ENCODE measurements around the gene FLYWCH1. TPM values are rescaled to one million over a fixed set of nuclear protein-coding genes. Genes with fewer than 3 reads are reported as not detected.

Gene FLYWCH1
- total RNA-seq, 1 experiment from 2014 or later, result 25.8 TPM

DNA sequence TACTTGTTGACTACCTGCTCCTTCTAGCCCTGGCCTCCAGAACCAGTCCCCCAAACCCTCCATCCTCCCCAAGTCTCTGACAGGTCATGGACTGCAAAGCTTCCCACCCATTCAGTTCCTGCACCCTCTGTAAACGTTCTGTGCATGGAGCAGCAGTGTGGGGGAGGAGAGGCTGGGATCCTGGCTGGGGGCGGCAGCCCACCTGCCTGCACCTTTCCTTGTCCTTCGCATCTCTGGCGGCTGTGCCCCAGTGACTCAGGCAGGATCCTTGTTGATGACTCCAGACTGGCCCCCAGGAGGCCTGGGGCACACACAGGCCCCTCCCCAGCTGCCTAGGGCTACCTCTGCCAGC, 70.1 kb downstream of the FLYWCH1 start:
- no peak for DNase-seq (ENCODE audit: low read depth)

DNA sequence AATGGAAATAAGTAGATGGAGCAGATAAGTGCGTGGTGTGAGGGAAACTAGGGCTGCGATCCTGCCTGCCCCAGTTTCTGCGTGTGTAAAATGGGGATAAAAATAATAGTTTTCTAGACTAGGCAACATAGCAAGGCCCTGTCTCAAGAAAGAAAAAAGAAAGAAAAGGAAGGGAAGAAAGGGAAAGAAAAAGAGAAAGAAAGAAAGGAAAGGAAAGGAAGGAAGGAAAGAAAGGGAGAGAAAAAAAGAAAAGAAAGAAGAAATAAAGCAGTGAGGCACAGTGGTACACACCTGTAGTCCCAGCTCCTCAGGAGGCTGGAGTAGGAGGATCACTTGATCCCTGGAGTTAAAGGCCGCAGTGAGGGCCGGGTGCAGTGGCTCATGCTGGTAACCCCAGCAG, 70.7 kb downstream of the FLYWCH1 start:
- no peak for DNase-seq (ENCODE audit: low read depth)

DNA sequence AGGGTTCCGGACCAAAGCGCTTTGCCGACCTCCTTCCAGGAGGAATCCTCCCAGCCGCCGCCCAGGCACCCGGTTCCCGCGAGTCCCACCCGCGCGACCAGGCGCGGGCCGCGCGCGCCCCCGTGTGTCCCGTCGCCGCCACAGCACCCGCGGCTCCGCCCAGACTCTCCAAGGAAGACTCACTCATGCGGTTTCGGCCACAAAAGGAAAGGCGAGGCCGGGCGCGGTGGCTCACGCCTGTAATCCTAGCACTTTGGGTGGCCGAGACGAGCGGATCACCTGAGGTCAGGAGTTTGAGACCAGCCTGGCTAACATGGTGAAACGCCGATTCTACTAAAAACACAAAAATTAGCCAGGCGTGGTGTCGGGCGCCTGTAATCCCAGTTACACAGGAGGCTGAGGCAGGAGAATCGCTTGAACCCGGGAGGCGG, 72.0 kb downstream of the FLYWCH1 start:
- peak; percentile 88 for DNase-seq (ENCODE audit: low read depth)

DNA sequence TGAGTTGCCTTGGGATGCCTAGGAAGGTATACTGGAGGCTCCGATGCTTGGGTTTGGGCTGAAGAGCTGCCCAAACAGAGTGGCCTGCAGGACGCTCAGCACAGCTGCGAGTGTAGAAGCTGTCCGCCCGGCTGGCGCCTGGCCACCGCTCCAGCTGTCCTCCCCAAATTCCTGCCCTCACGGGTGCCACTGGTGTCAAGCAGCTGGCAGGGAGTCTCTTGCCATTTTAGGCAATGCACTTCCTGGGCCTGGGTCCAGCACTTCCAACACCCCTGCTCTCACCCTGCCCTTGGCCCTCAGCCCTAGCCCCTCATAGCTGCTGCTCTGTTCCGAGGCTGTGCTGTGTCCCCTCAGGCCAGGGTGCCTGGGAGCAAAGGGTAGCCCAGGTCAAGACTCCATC, 73.7 kb downstream of the FLYWCH1 start:
- no peak for DNase-seq (ENCODE audit: low read depth)

DNA sequence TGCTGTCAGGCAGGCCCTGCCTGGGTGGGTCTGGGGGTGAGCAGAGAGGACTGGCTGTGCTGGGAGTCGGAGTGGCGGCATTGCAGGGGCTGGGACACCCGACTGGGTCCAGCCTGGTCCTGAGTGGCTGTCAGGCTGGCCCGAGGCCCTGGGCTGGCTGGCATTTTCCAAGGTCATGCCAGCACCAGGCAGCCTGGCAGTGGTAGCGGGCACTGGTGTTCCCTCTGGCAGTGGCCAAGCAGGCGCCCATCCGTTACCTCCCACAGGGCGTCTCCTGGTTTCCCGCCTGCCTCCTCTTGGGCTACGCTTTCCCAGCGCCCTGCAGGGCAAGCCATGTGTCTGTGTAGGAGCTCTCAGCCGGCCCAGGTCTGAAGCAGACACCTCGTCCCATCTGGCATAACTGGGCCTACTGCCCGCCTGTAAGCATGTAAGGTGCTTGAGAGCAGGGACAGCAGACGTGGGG, 74.2 kb downstream of the FLYWCH1 start:
- DNase-seq (ENCODE audit: low read depth), result no peak

DNA sequence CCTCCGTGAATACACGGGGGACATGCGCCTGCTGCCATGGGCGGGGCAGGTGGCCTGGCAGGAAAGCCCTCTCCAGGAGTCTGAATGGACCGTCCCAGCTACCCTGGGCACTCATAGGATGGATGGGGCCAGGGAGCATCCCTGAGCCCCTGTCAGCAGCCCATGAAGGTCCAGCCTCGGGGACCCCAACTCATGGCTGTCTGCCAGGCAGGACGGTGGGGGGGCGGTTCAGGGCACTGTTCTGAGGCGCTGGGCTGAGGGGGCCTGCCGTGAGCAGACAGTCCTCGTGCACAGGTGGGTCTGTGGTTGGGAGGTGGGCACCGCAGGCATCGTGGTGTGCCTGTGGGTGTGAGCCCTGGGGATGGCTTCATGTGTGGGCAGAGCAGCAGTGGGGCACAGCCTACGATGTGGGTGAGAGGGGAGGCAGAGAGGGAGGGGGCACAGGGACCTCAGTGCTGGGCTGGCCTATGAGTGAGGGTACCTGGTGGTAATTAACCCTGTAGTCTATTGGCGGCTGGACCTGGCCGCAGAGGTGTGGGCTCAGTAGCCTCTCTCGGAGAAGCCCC, 75.0 kb downstream of the FLYWCH1 start:
- DNase-seq (ENCODE audit: low read depth), result no peak

DNA sequence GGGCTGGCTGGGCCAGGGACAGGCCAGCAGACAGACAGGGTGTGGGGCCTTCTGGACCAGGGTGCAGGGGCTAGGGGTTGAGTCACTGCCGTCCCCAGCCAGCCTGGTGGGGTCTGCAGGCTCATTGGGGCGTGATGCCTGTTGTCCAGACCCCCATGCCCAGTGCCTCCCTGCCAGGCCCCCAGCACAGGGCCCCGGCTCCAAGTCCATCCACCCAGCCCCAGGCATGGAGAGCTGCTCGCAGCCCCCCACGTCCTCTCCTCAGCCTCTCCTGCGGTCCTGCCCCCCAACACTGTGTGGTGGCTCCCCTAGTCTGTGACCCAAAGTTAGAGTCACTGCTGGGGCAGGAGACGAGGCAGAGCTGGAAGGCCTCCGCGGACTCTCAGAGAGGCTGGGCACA, 75.6 kb downstream of the FLYWCH1 start:
- no peak for DNase-seq (ENCODE audit: low read depth)

DNA sequence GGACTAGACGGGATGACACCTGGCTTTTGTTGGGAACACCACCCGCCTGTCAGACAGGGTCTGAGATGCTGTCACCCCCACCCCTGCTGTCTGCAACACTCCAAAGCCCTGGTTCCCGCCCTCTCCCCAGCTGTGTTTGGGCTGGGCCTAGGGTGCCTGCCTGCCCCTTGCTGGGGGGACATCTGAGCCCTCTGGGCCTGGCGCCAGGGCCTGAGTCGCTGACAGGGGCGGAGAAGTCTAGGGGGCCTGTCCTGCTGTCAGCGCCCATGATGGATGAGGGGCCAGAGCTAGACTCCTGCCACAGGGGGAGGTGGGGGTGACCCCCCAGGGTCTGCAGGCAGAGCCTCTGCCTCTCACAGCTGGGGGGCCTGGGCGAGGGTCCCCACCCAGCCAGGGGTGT, 76.1 kb downstream of the FLYWCH1 start:
- DNase-seq (ENCODE audit: low read depth), result no peak

DNA sequence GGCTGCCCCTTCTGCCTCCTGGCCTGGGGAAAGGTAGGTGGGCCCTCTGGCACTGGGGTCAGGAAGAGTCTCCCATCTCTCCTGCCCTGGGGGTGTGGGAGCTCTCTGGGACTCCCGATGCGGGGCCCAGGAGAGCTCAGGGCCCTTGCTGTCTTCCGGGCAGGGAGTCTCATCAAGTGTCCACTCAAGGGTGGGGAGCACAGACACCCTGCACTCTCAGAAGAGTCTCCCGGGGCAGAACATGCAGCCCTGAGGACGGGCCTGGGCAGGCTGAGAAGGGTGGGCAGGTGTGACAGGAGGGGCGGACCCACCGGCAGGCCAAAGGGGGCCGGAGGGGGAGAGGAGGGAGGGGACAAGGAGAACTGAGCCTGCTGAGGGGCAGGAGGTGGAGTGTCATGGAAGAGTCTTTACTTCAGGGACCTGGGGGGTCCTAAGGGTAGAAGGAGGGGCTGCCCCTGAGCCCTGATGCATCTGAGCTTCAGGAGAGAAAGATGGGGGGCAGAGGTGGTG, 76.9 kb downstream of the FLYWCH1 start:
- DNase-seq (ENCODE audit: low read depth), result no peak

DNA sequence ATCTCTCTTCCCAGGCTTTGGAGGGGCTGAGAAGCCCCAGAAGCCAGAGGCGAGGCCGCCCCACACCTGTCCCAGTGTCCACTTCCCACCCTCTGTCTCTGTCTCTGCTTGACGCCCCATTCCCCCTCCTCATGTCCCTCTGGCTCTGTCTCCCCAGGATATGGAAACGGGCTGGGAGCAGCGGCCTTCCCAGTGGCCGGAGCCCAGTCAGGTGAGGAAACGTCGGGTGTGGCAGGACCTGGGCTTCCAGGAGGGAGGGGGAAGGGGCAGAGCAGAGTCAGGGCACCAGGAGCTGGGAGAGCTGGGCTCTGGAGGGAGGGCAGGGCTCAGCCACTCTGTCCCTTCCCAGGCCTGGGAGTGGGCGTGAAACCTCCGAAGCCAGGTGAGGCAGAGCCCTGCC, 79.2 kb downstream of the FLYWCH1 start:
- no peak for DNase-seq (ENCODE audit: low read depth)

DNA sequence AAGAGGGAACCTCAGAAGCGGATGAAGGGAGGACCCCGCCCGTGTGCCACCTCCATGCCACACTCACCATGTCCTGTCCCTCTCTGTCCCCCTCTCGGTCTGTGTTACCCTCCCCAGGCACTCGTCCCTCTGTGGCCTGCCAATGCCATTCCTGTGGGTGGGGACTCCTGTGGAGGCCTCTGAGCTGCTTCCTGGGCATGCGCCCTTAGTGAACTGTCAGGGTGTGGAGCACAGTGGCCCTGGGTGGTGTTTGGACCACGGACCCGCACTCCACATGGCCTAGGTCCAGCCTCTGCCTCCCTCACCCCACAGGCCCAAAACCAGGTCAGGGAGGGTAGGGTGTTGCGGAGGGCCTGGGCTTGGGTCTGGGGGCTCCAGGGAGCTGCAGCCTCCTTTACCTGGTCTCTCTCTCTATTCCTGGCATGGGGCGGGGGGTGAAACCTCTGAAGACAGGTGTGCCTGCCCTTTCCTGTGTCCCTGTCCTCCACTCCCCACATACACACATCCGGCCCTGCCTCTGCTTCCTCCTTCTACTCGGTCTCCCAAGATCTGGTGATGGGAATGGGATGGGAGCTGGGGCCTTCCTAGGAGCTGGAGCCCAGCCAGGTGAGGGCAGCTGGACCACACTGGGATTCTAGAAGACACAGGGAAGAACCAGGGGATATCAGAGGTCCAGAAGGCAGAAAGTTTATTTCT, 80.0 kb downstream of the FLYWCH1 start:
- no peak for DNase-seq (ENCODE audit: low read depth)

DNA sequence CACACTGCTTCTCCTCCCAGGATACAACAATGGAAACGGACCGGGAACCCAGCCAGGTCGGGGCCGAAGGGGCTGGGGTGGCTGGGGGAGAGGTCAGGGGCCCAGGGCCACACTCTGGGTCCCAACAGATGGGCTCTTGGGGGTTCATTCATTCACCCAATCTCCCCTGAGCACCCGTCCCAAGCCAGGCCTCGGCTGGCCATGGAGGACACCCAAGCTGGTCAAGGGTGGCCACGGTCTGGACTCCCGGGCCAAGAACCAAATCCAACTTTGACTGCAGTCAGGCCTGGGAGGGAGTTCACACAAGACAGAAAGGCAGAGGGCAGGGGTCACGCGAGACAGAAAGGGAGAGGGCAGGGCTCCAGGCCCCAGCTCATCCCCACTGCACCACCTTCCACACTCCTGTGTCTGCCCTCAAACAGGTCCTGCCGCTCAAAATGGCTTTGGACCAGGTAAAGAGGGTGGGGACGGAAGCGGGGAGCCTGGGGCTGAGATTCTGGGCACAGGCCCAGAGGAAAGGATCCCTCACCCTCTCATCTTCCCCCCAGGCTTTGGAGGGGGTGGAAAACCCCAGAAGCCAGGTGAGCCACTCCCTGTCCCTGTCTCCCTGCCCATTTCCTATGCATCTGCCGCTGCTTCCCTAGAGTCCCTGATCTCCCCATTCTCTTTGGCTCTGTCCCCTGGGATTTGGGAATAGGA, 80.8 kb downstream of the FLYWCH1 start:
- no peak for DNase-seq (ENCODE audit: low read depth)

DNA sequence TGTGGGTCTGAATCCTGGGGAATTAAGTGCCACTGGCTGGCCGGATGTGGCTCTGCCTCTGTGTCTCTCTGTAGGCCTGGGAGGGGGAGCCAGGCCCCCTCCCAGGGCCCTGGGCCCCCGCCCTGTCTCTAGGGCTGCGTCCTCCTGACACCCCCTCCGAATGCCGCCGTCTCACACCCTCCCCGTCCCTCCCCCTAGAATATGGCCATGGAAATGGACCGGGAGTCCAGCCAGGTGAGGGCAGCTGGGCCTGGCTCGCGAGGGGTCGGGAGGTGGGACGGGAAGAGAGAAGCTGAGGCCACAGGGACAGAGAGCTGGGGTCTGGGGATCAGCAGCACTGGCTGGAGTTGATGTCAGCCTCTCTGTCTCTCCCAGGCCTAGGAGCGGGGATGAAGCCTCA, 84.6 kb downstream of the FLYWCH1 start:
- no peak for DNase-seq (ENCODE audit: low read depth)

DNA sequence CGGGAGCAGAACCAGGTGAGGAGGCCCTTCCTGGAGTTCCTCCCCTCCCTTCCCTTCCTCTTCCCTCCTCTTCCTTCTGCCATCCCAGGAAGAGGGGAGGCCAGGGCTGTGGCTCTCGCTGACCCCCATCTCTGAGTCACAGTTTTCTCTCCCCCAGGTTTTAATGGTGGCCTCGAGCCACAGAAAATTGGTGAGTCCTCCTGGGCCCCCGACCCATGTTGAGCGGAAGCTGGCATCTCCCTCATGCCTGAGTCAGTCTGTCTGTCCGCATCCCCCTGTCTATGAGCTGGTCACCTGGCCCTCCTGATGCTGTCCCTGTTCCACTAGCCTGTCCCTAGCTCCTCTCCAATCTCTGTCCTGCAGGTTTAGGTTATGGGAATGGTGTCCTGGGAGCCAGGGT, 88.2 kb downstream of the FLYWCH1 start:
- DNase-seq (ENCODE audit: low read depth), result no peak

DNA sequence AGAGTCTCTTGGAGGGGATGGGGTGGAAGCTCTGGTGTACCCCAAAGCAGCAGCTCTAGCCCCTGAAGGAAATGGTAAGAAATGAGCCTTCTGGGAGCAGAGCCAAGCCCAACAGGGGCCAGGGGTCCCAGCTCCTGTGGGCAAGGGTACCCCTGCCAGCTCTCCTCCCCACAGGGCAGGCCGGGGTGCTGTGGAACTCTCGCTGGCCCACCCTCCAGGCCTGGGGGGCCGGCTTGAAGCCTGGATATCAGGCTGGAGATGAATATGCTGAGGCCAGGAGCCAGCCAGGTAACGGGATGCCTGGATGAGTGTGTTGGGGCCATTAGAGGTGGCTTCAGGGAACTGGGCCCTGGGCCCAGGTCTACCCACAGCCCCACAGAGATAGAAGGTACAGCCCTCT, 88.8 kb downstream of the FLYWCH1 start:
- no peak for DNase-seq (ENCODE audit: low read depth)

Small RNAs within 50 kb of the gene (small RNA-seq; reads per million reads assigned to genes)
- not detected for gene LINC00514

Other genes with a start within 250 kb of the FLYWCH1 start
- 45.4 and 61.4 TPM in 2 replicates for gene KCTD5, start 229.4 kb upstream of the FLYWCH1 start, total RNA-seq (2014; rRNA removed; shearing (Covaris generic))
- not detected in 2 replicates for gene PRSS27, start 191.7 kb upstream of the FLYWCH1 start, total RNA-seq (2014; rRNA removed; shearing (Covaris generic))
- 46.2 and 63.5 TPM in 2 replicates for gene SRRM2, start 159.3 kb upstream of the FLYWCH1 start, total RNA-seq (2014; rRNA removed; shearing (Covaris generic))
- gene ELOB, start 134.7 kb upstream of the FLYWCH1 start, total RNA-seq (2014; rRNA removed; shearing (Covaris generic)), result 159 and 224 TPM in 2 replicates
- gene PRSS33, start 124.4 kb upstream of the FLYWCH1 start, total RNA-seq (2014; rRNA removed; shearing (Covaris generic)), result not detected in 2 replicates
- not detected in 2 replicates for gene PRSS41, start 113.5 kb upstream of the FLYWCH1 start, total RNA-seq (2014; rRNA removed; shearing (Covaris generic))
- gene PRSS21, start 94.7 kb upstream of the FLYWCH1 start, total RNA-seq (2014; rRNA removed; shearing (Covaris generic)), result not detected in 2 replicates
- 0.20 and 0.47 TPM in 2 replicates for gene ZG16B, start 81.6 kb upstream of the FLYWCH1 start, total RNA-seq (2014; rRNA removed; shearing (Covaris generic))
- gene PRSS22, start 53.8 kb upstream of the FLYWCH1 start, total RNA-seq (2014; rRNA removed; shearing (Covaris generic)), result not detected in 2 replicates
- 33.2 and 34.5 TPM in 2 replicates for gene FLYWCH2, start 28.7 kb upstream of the FLYWCH1 start, total RNA-seq (2014; rRNA removed; shearing (Covaris generic))
- 2.4 and 2.5 TPM in 2 replicates for gene KREMEN2, start 52.3 kb downstream of the FLYWCH1 start, total RNA-seq (2014; rRNA removed; shearing (Covaris generic))
- 47.9 TPM in 2 replicates for gene PAQR4, start 57.4 kb downstream of the FLYWCH1 start, total RNA-seq (2014; rRNA removed; shearing (Covaris generic))
- gene PKMYT1, start 68.5 kb downstream of the FLYWCH1 start, total RNA-seq (2014; rRNA removed; shearing (Covaris generic)), result 37.6 and 46.9 TPM in 2 replicates
- not detected in 2 replicates for gene CLDN9, start 101.0 kb downstream of the FLYWCH1 start, total RNA-seq (2014; rRNA removed; shearing (Covaris generic))
- gene CLDN6, start 106.3 kb downstream of the FLYWCH1 start, total RNA-seq (2014; rRNA removed; shearing (Covaris generic)), result 0.07 TPM in 1 of 2 replicates, not detected in the other
- 411 and 496 TPM in 2 replicates for gene TNFRSF12A, start 108.4 kb downstream of the FLYWCH1 start, total RNA-seq (2014; rRNA removed; shearing (Covaris generic))
- gene HCFC1R1, start 112.0 kb downstream of the FLYWCH1 start, total RNA-seq (2014; rRNA removed; shearing (Covaris generic)), result 246 and 370 TPM in 2 replicates
- gene THOC6, start 112.1 kb downstream of the FLYWCH1 start, total RNA-seq (2014; rRNA removed; shearing (Covaris generic)), result 56.9 and 64.6 TPM in 2 replicates
- gene BICDL2, start 125.0 kb downstream of the FLYWCH1 start, total RNA-seq (2014; rRNA removed; shearing (Covaris generic)), result not detected in 2 replicates
- 0.05 and 0.20 TPM in 2 replicates for gene MMP25, start 134.6 kb downstream of the FLYWCH1 start, total RNA-seq (2014; rRNA removed; shearing (Covaris generic))
- gene IL32, start 153.7 kb downstream of the FLYWCH1 start, total RNA-seq (2014; rRNA removed; shearing (Covaris generic)), result 1.6 and 2.5 TPM in 2 replicates
- not detected in 2 replicates for gene ZSCAN10, start 187.4 kb downstream of the FLYWCH1 start, total RNA-seq (2014; rRNA removed; shearing (Covaris generic))
- gene ZNF205, start 200.7 kb downstream of the FLYWCH1 start, total RNA-seq (2014; rRNA removed; shearing (Covaris generic)), result 15.3 and 16.6 TPM in 2 replicates
- 3.8 and 4.6 TPM in 2 replicates for gene ZNF213, start 223.1 kb downstream of the FLYWCH1 start, total RNA-seq (2014; rRNA removed; shearing (Covaris generic))

All from HT1080 (cell line).